Glutamatergic neuron (in vitro differentiated cells): ENCODE results near the gene GPR137B. TPM values are rescaled to one million over a fixed set of nuclear protein-coding genes. Genes with fewer than 3 reads are reported as not detected.

Source experiments
- DNase-seq: peaks from one replicate; pipeline ENCODE4 v3.0.0; 2022
- H3K27ac Mint-ChIP-seq: one replicate; pipeline ENCODE4 v1.8.0; 2020; ENCODE audit warnings: mild to moderate bottlenecking, mixed read lengths, inconsistent platforms; ENCODE audit not compliant: unreplicated experiment
- H3K27me3 Mint-ChIP-seq: one replicate; pipeline ENCODE4 v1.8.0; 2020; ENCODE audit warnings: mild to moderate bottlenecking, moderate library complexity, mixed read lengths, inconsistent platforms; ENCODE audit not compliant: unreplicated experiment
- H3K36me3 Mint-ChIP-seq: one replicate; pipeline ENCODE4 v1.8.0; 2020; ENCODE audit warnings: mild to moderate bottlenecking, mixed read lengths, inconsistent platforms; ENCODE audit not compliant: unreplicated experiment
- H3K4me1 Mint-ChIP-seq: one replicate; pipeline ENCODE4 v1.8.0; 2020; ENCODE audit warnings: mild to moderate bottlenecking, low read depth, mixed read lengths, inconsistent platforms; ENCODE audit not compliant: unreplicated experiment
- H3K4me3 Mint-ChIP-seq: one replicate; pipeline ENCODE4 v1.8.0; 2020; ENCODE audit warnings: mild to moderate bottlenecking, mixed read lengths, inconsistent platforms; ENCODE audit not compliant: unreplicated experiment
- H3K9me3 Mint-ChIP-seq: one replicate; pipeline ENCODE4 v1.8.0; 2020; ENCODE audit warnings: mild to moderate bottlenecking, moderate library complexity, mixed read lengths, inconsistent platforms; ENCODE audit not compliant: unreplicated experiment
- CTCF ChIP-seq: fragments of 200-600 bp; sonication (generic); IDR thresholded peaks from one replicate; pipeline ENCODE4 v1.5.0; 2021; ENCODE audit not compliant: partially characterized antibody, unreplicated experiment
- total RNA-seq: library from RNA; stranded (reverse); fragmentation: NEBNext Ultra II Directional; extraction: Animal tissue kit (Norgen Biotek cat#: 25700); gene quantifications from one replicate; pipeline ENCODE4 v1.2.1, GENCODE V29; 2021; ENCODE audit not compliant: unreplicated experiment

Gene GPR137B
- total RNA-seq, 1 donor from 2014 or later: 22.5 TPM

DNA sequence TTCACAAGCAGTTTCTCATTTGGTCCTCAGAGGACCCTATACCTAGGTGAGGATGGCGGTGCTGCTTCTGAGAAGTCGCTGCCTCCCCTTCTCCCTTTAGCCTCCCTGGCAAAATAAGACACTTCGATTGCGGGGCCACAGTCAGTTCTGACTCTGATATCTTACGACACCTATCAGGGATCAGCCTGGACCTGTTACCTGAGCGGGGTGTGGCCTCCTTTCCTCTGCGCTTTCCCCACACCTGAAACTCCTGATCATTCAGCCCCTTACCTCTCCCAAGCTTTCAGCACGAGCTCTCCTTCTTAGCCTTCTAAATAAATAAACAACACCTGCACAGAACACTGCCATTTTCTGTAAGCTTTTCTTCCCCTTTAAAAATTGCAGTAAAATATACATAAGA, 24.6 kb upstream of the GPR137B start:
- H3K36me3 Mint-ChIP-seq: no peaks in the 10 kb centered on the region
- peaks cover 4% of the 10 kb centered on the region for H3K4me1 Mint-ChIP-seq
- no peaks in the 10 kb centered on the region for H3K9me3 Mint-ChIP-seq
- DNase-seq: no peak
- no peak overlapping the region for H3K4me3 Mint-ChIP-seq
- H3K27ac Mint-ChIP-seq: no peak overlapping the region
- no peak for TF ChIP-seq CTCF
- H3K27me3 Mint-ChIP-seq: peaks cover 1% of the 10 kb centered on the region

DNA sequence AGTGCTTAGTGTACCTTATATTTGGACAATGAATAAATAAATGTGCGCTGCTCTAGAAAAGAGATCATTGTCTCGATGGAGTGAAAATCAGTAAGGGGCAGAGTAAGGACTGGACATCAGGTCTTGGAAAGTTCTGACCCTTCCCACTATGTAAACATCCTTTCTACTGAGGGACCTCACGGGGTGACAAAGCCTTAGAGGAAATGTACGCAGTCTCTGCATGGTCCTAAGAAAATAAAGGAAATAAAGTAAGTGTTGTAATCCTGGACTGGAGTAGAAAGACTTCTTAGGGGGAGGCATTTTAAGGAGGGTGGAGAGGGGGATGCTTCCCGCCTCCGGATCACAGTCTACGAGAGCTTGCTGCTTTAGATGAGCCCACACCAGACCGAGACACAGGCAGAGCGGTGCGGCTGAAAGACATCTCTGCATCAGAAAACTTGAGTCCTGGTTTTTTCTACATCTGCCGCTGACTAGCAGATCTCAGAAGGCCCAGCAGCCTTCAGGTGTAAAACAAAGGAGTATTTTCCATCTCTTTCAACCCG, 22.3 kb upstream of the GPR137B start:
- H3K27me3 Mint-ChIP-seq: peaks cover 4% of the 10 kb centered on the region
- H3K4me3 Mint-ChIP-seq: no peak overlapping the region
- H3K9me3 Mint-ChIP-seq: peaks cover 3% of the 10 kb centered on the region
- no peak for TF ChIP-seq CTCF
- no peaks in the 10 kb centered on the region for H3K36me3 Mint-ChIP-seq
- H3K27ac Mint-ChIP-seq: no peak overlapping the region
- peaks cover 4% of the 10 kb centered on the region for H3K4me1 Mint-ChIP-seq
- DNase-seq: no peak

DNA sequence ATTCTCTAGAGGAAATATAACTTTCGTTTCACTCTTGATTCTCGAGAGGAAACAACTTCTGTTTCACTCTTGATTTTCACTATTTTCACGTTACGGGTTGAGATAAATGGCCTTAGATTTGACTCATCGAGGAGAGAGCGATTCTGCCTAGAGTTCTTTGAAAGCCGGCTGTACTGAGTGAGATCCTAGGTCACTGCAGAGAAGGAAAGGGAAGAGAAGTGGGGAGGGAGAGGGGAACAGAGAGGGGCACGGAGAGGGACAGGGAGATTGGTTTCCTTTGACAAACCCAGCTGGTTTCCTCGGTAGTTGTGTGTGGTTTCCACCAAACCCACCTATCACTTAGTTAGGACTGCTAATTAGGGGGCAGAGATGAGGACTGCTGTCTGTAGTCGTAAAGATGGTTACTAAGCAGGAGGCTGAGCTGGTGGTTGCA, 21.6 kb upstream of the GPR137B start:
- Mint-ChIP-seq H3K27me3 (peaks cover 4% of the 10 kb centered on the region), H3K27ac (no peak overlapping the region), H3K4me1 (peaks cover 4% of the 10 kb centered on the region), H3K36me3 (no peaks in the 10 kb centered on the region), H3K4me3 (no peak overlapping the region), H3K9me3 (peaks cover 3% of the 10 kb centered on the region)
- no peak for TF ChIP-seq CTCF
- no peak for DNase-seq

DNA sequence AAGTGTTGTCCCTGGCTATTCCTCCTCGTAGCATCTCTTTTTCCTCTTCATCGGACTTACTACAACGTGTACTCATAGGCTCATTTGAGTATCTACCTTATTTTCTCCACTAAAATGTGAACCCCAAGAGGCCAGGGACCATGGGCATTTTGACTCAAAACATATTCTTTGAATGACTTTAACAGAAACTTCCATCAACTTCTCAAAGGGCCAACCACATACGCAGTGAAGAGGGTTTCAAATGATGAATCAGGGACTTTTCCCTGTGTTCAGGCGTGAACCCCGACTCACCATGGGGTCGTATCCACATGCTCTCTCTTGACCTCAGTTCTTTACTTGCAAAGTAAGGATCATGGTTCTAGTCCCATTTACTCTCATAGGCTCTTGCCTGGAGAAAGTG, 20.2 kb upstream of the GPR137B start:
- H3K36me3 Mint-ChIP-seq: no peaks in the 10 kb centered on the region
- H3K27ac Mint-ChIP-seq: no peak overlapping the region
- H3K4me1 Mint-ChIP-seq: peaks cover 4% of the 10 kb centered on the region
- no peak for TF ChIP-seq CTCF
- peaks cover 5% of the 10 kb centered on the region for H3K27me3 Mint-ChIP-seq
- no peak for DNase-seq
- H3K9me3 Mint-ChIP-seq: peaks cover 3% of the 10 kb centered on the region
- no peak overlapping the region for H3K4me3 Mint-ChIP-seq

GRCh38 chr1:236123563-236123962, 18.8 kb upstream of the GPR137B start:
- Mint-ChIP-seq H3K27ac (no peak overlapping the region), H3K9me3 (peaks cover 3% of the 10 kb centered on the region), H3K27me3 (peaks cover 8% of the 10 kb centered on the region), H3K4me3 (no peak overlapping the region), H3K4me1 (peaks cover 1% of the 10 kb centered on the region), H3K36me3 (peaks cover 4% of the 10 kb centered on the region)
- no peak for DNase-seq
- TF ChIP-seq CTCF: no peak
